Astrocyte (in vitro differentiated cells and primary cell): ENCODE measurements around the gene TTLL1. TPM values are rescaled to one million over a fixed set of nuclear protein-coding genes. Genes with fewer than 3 reads are reported as not detected.
A peak's percentile ranks its signal among the peaks of the same experiment; 100 is the strongest.

Experiments
- DNase-seq: peaks from one replicate; pipeline ENCODE4 v3.0.0-alpha.2; 2010; ENCODE audit warnings: low read depth
- FAIRE-seq: peaks from 2 replicates; lab custom pipeline; 2011; peaks lifted over from hg19 to GRCh38; lab: Jason Lieb, UNC
- H2AFZ ChIP-seq: 2 replicates; pipeline ENCODE4 v1.6.0; 2012; ENCODE audit warnings: low read depth, low read length, inconsistent platforms
- H3K27ac ChIP-seq: 2 replicates; pipeline ENCODE4 v1.5.1; 2011; ENCODE audit warnings: low read depth, low read length, inconsistent platforms
- H3K27me3 ChIP-seq: 2 replicates; pipeline ENCODE4 v1.6.0; 2011; ENCODE audit warnings: low read length, inconsistent platforms; ENCODE audit not compliant: insufficient read depth
- H3K36me3 ChIP-seq: 2 replicates; pipeline ENCODE4 v1.5.1; 2011; ENCODE audit warnings: low read length, inconsistent platforms; ENCODE audit not compliant: insufficient read depth
- H3K4me1 ChIP-seq: 2 replicates; pipeline ENCODE4 v1.5.1; 2011; ENCODE audit warnings: low read length, inconsistent platforms; ENCODE audit not compliant: insufficient read depth
- H3K4me2 ChIP-seq: 2 replicates; pipeline ENCODE4 v1.6.0; 2012; ENCODE audit warnings: low read length, inconsistent platforms
- H3K4me3 ChIP-seq: 2 replicates; pipeline ENCODE4 v1.5.1; 2011; ENCODE audit warnings: low read depth, mild to moderate bottlenecking, low read length, inconsistent platforms; ENCODE audit not compliant: insufficient read depth
- H3K79me2 ChIP-seq: 2 replicates; pipeline ENCODE4 v1.6.0; 2012; ENCODE audit warnings: mild to moderate bottlenecking, low read length, inconsistent platforms; ENCODE audit not compliant: insufficient read depth
- H3K9ac ChIP-seq: 2 replicates; pipeline ENCODE4 v1.6.0; 2012; ENCODE audit warnings: mild to moderate bottlenecking, low read length, inconsistent platforms
- H3K9me3 ChIP-seq: 2 replicates; pipeline ENCODE4 v1.5.1; 2012; ENCODE audit warnings: low read depth, mild to moderate bottlenecking, low read length, inconsistent platforms; ENCODE audit not compliant: insufficient read depth
- H4K20me1 ChIP-seq: 2 replicates; pipeline ENCODE4 v1.6.0; 2012; ENCODE audit warnings: low read length, inconsistent platforms; ENCODE audit not compliant: insufficient read depth
- H3K27ac Mint-ChIP-seq: one replicate; pipeline ENCODE4 v1.8.0; 2021; ENCODE audit warnings: mild to moderate bottlenecking, mixed read lengths; ENCODE audit not compliant: unreplicated experiment
- H3K27me3 Mint-ChIP-seq: one replicate; pipeline ENCODE4 v1.8.0; 2021; ENCODE audit warnings: low read depth, mixed read lengths; ENCODE audit not compliant: unreplicated experiment
- H3K36me3 Mint-ChIP-seq: one replicate; pipeline ENCODE4 v1.8.0; 2021; ENCODE audit warnings: low read depth, mixed read lengths; ENCODE audit not compliant: unreplicated experiment
- H3K4me1 Mint-ChIP-seq: one replicate; pipeline ENCODE4 v1.8.0; 2021; ENCODE audit warnings: low read depth, mixed read lengths; ENCODE audit not compliant: unreplicated experiment
- H3K4me3 Mint-ChIP-seq: one replicate; pipeline ENCODE4 v1.8.0; 2021; ENCODE audit warnings: mild to moderate bottlenecking, moderate library complexity, mixed read lengths; ENCODE audit not compliant: unreplicated experiment
- H3K9me3 Mint-ChIP-seq: one replicate; pipeline ENCODE4 v1.8.0; 2021; ENCODE audit warnings: mild to moderate bottlenecking, mixed read lengths; ENCODE audit not compliant: unreplicated experiment
- CTCF ChIP-seq: IDR thresholded peaks from 2 replicates; pipeline ENCODE4 v1.5.1; 2011; ENCODE audit warnings: low read depth, mild to moderate bottlenecking, inconsistent platforms, low read length, moderate library complexity; ENCODE audit not compliant: insufficient read depth
- EZH2 ChIP-seq: IDR thresholded peaks from 2 replicates; pipeline ENCODE4 v1.6.1; 2012; ENCODE audit warnings: mild to moderate bottlenecking, low read length, inconsistent platforms; ENCODE audit not compliant: insufficient read depth
- total RNA-seq: library from RNA; stranded (reverse); gene quantifications from 2 replicates; pipeline ENCODE4 v1.2.1, GENCODE V29; 2021

TTLL1 gene
- total RNA-seq, 1 donor from 2014 or later = 10.7 TPM

DNA sequence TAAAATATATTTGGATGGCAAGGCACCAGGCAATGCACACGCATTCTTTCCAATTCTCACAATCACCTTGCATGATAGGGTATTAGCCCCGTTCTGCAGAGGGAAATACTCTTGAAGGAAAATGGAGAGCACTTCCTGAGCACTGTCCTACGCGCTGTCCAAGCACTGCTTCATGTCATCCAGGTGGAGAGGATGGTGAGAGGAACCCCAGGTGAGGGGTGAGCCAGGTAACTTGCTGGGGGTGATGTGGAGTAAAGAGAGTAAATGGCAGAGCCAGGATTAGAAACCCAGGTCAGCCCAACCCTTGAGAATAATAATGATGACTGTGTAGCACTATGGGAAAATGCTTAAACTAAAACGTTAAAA, 73.5 kb downstream of the TTLL1 start:
- H2AFZ ChIP-seq = peak overlapping the region; percentile 59
- no peaks in the 10 kb centered on the region for H3K27me3 Mint-ChIP-seq

GRCh38 chr22:43014869-43015676, 74.1 kb downstream of the TTLL1 start, which contains the start of gene PACSIN2:
Gene PACSIN2 (minus strand): TSS chr22:43015149. CDS start chr22:42912080, 103,069 bp downstream.
- peak within 1 kb of the TSS; percentile 59 for H2AFZ ChIP-seq
- Mint-ChIP-seq H3K27ac (peak within 1 kb of the TSS; percentile 78), H3K4me3 (peak within 1 kb of the TSS; percentile 96), H3K36me3 (no peaks in the 10 kb centered on the region), H3K9me3 (no peaks in the 10 kb centered on the region), H3K27me3 (no peaks in the 10 kb centered on the region), H3K4me1 (peaks cover 26% of the 10 kb centered on the region)
- no peaks in the 10 kb centered on the region for H3K27me3 ChIP-seq
- DNase-seq (peak; percentile 94), FAIRE-seq (no peak)
- H3K9me3 ChIP-seq = no peaks in the 10 kb centered on the region
- peak within 1 kb of the TSS; percentile 51 for H3K27ac ChIP-seq
- H3K79me2 ChIP-seq = peaks cover 46% of the 10 kb centered on the region
- H3K4me2 ChIP-seq = peak within 1 kb of the TSS; percentile 93
- peaks cover 20% of the 10 kb centered on the region for H3K4me1 ChIP-seq
- peak within 1 kb of the TSS; percentile 86 for H3K9ac ChIP-seq
- TF ChIP-seq EZH2 (no peak), CTCF (no peak)
- peaks cover 39% of the 10 kb centered on the region for H4K20me1 ChIP-seq
- peak within 1 kb of the TSS; percentile 87 for H3K4me3 ChIP-seq
- no peaks in the 10 kb centered on the region for H3K36me3 ChIP-seq

More for the DNA sequence above, 73.5 kb downstream of the TTLL1 start:
- Mint-ChIP-seq H3K4me1 (peaks cover 23% of the 10 kb centered on the region), H3K36me3 (no peaks in the 10 kb centered on the region), H3K9me3 (no peaks in the 10 kb centered on the region), H3K4me3 (peak overlapping the region; percentile 91), H3K27ac (peak overlapping the region; percentile 78)
- Histone ChIP-seq H3K36me3 (no peaks in the 10 kb centered on the region), H3K79me2 (peaks cover 40% of the 10 kb centered on the region), H3K4me1 (peaks cover 20% of the 10 kb centered on the region), H4K20me1 (peaks cover 35% of the 10 kb centered on the region), H3K4me2 (peak overlapping the region; percentile 93), H3K9me3 (no peaks in the 10 kb centered on the region), H3K4me3 (peak overlapping the region; percentile 70), H3K9ac (peak overlapping the region; percentile 86), H3K27me3 (no peaks in the 10 kb centered on the region), H3K27ac (no peak overlapping the region)
- DNase-seq = no peak
- no peak for FAIRE-seq
- no peak for TF ChIP-seq EZH2
- TF ChIP-seq CTCF = no peak
